B cell (primary cell): Measurements from ENCODE around the gene ALDOA. TPM values are rescaled to one million over a fixed set of nuclear protein-coding genes. Genes with fewer than 3 reads are reported as not detected.

Experiments
- ATAC-seq: fragments of 200-7000 bp; cut with Tn5 transposase; one replicate; pipeline ENCODE4 v1.10.0; 2021; ENCODE audit warnings: low read depth, mild to moderate bottlenecking, moderate number of reproducible peaks, moderate library complexity
- CTCF ChIA-PET: fragments of 350-600 bp; sonication (Branson Sonifier 250); formaldehyde crosslinking; loops from one replicate; lab custom pipeline; 2021; ENCODE audit warnings: antibody characterized with exemption, inconsistent platforms; lab: Charles Lee
- POLR2A ChIA-PET: fragments of 350-600 bp; sonication (Branson Sonifier 250); formaldehyde crosslinking; loops from one replicate; lab custom pipeline; 2021; ENCODE audit warnings: antibody characterized with exemption; lab: Charles Lee
- DNase-seq: peaks from one replicate; pipeline ENCODE4 v3.0.0; 2013
- H2AFZ ChIP-seq: 2 replicates; pipeline ENCODE4 v1.6.1; 2012; ENCODE audit warnings: mild to moderate bottlenecking, low read depth, low read length; ENCODE audit not compliant: insufficient read depth, poor library complexity, severe bottlenecking
- H3K27ac ChIP-seq, 2 donors: 1 replicate in 1 of 2; 2 replicates in 1 of 2; pipeline ENCODE4 v1.5.1; 2012 to 2013; ENCODE audit warnings: low read length in 2 of 2, mild to moderate bottlenecking in 2 of 2, moderate library complexity in 1 of 2
- H3K27me3 ChIP-seq, 4 experiments: fragments of 200-600 bp in 1 of 4; sonication (generic) in 1 of 4; replicated peaks in 1 of 4; 1 replicate in 2 of 4; 2 replicates in 2 of 4; pipeline versions ENCODE4 v1.6.1 to v1.7.0; 2013 to 2016; ENCODE audit warnings: low read length in 3 of 4, mild to moderate bottlenecking in 2 of 4, mixed read lengths in 1 of 4, moderate library complexity in 1 of 4; ENCODE audit not compliant: insufficient read depth in 4 of 4, control insufficient read depth in 3 of 4; ENCODE audit errors: control extremely low read depth in 1 of 4
- H3K36me3 ChIP-seq, 2 experiments: replicated peaks in 1 of 2; 1 replicate in 1 of 2; 2 replicates in 1 of 2; pipeline versions ENCODE4 v1.6.1 to v1.7.1; 2013; ENCODE audit warnings: low read length in 1 of 2; ENCODE audit not compliant: insufficient read depth in 2 of 2, control insufficient read depth in 1 of 2; ENCODE audit errors: control extremely low read depth in 1 of 2, extremely low read depth in 1 of 2
- H3K4me1 ChIP-seq, 2 donors: fragments of 200-600 bp in 1 of 2; sonication (generic) in 1 of 2; 1 replicate in 1 of 2; 2 replicates in 1 of 2; pipeline versions ENCODE4 v1.5.1 to v1.6.1; 2013 to 2017; ENCODE audit warnings: low read length in 2 of 2; ENCODE audit not compliant: control insufficient read depth in 2 of 2, insufficient read depth in 2 of 2
- H3K4me2 ChIP-seq: replicated peaks from 2 replicates; pipeline ENCODE3; 2012; ENCODE audit warnings: mild to moderate bottlenecking, low read depth, low read length; ENCODE audit not compliant: poor library complexity, severe bottlenecking
- H3K4me3 ChIP-seq, 5 experiments: fragments of 200-600 bp in 1 of 5; sonication (generic) in 1 of 5; 1 replicate in 3 of 5; 2 replicates in 2 of 5; pipeline versions ENCODE4 v1.5.1 to v1.7.0; 2011 to 2016; ENCODE audit warnings: low read length in 4 of 5, mild to moderate bottlenecking in 4 of 5, low read depth in 2 of 5, control low read depth in 1 of 5, moderate library complexity in 1 of 5; ENCODE audit not compliant: insufficient read depth in 1 of 5; ENCODE audit errors: control extremely low read depth in 1 of 5, extremely low read depth in 1 of 5
- H3K79me2 ChIP-seq: fragments of 200-600 bp; sonication (generic); one replicate; pipeline ENCODE4 v1.6.0; 2016; ENCODE audit warnings: low read length; ENCODE audit not compliant: control insufficient read depth, insufficient read depth
- H3K9ac ChIP-seq: fragments of 200-600 bp; sonication (generic); 2 replicates; pipeline ENCODE4 v1.6.1; 2017; ENCODE audit warnings: mild to moderate bottlenecking, low read length, moderate library complexity
- H3K9me3 ChIP-seq, 3 donors: one replicate each; pipeline versions ENCODE4 v1.6.1 to v1.7.1; 2013; ENCODE audit warnings: low read length in 2 of 3; ENCODE audit not compliant: control insufficient read depth in 2 of 3, insufficient read depth in 1 of 3; ENCODE audit errors: control extremely low read depth in 1 of 3
- H4K20me1 ChIP-seq: 2 replicates; pipeline ENCODE4 v1.6.0; 2012; ENCODE audit warnings: mild to moderate bottlenecking, low read length; ENCODE audit not compliant: insufficient read depth, control insufficient read depth, poor library complexity, severe bottlenecking
- H3K27ac Mint-ChIP-seq: one replicate; pipeline ENCODE4 v1.8.0; 2021; ENCODE audit warnings: mixed read lengths
- H3K27me3 Mint-ChIP-seq: one replicate; pipeline ENCODE4 v1.8.0; 2021; ENCODE audit warnings: mixed read lengths
- H3K4me1 Mint-ChIP-seq: one replicate; pipeline ENCODE4 v1.8.0; 2021; ENCODE audit warnings: mixed read lengths
- H3K4me3 Mint-ChIP-seq: one replicate; pipeline ENCODE4 v1.8.0; 2021; ENCODE audit warnings: mixed read lengths
- H3K9me3 Mint-ChIP-seq: one replicate; pipeline ENCODE4 v1.8.0; 2022; ENCODE audit warnings: mixed read lengths; ENCODE audit not compliant: insufficient read depth
- EZH2 ChIP-seq: IDR thresholded peaks from 2 replicates; pipeline ENCODE4 v1.6.1; 2012; ENCODE audit warnings: borderline replicate concordance, low read depth, mild to moderate bottlenecking, moderate library complexity, low read length; ENCODE audit not compliant: insufficient read depth, poor library complexity, severe bottlenecking
- WGBS: methylation state at CpG from one replicate; pipeline ENCODE4 v1.1.5; 2013; ENCODE audit warnings: missing lambda C conversion rate; ENCODE audit not compliant: insufficient coverage; 5-methylcytosine and 5-hydroxymethylcytosine counted together
- intact Hi-C: fragments of 100-400 bp; cut with micrococcal nuclease; formaldehyde crosslinking; loops from one replicate; pipeline ENCODE4 v1.10.0; 2022
- polyA plus RNA-seq: library from polyadenylated mRNA; depleted of rRNA; stranded (reverse); fragments of >200 nt; gene quantifications from 2 replicates; pipeline ENCODE4 v1.2.3, GENCODE V29; 2012
- total RNA-seq, 2 donors: library from RNA; stranded (reverse); fragments of 120-200 nt in 1 of 2; gene quantifications; 1 replicate in 1 of 2; 2 replicates in 1 of 2; pipeline versions ENCODE4 v1.2.3 to v1.2.4, GENCODE V29; 2013 to 2022
- TF ChIP-seq, protein P1 (sequence below): fragments of 200-600 bp; IDR thresholded peaks from one replicate; pipeline ENCODE4 v1.8.0; 2022; ENCODE audit warnings: antibody characterized with exemption, mild to moderate bottlenecking

ALDOA gene
- total and polyA plus RNA-seq, 2 donors (not counting 1 experiment from before 2014, with no cell fraction given), result 329 to 343 TPM

DNA sequence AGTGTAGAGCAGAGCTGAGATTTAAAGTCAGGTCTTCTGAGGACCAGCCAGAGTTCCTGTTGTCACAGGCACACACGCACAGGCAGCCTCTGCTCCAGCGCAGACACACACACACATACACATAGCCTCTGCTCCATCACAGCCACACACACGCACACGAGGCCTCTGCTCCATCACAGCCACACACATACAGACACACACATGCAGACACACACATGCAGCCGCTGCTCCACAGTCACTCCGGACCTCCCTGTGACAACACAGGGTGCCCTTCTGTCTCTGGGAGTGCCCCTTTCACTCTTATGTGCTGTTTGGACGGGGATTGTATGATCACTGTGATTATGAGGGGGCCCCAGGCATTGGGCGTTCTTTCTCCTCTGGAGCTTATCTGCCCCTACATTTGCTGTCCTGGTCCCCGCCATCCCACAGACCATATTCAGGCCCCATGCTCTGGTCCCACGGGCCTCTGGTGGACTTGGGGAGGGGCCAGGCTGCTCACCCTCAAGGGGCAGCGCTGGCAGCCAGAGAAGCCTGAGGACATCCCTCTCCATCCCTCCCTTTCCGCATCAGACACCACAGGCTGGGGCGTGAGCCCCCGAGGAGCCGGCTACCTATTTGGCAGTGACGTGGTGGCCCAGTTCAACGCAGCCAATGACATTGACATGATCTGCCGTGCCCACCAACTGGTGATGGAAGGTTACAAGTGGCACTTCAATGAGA is 18.7 kb downstream of the ALDOA start:
- Histone ChIP-seq H3K9ac (no peak overlapping the region), H2AFZ (no peak overlapping the region), H3K36me3 (peaks cover 0 to 57% of the 10 kb centered on the region in 2 experiments), H3K4me3 (no peak overlapping the region), H3K27ac (no peak overlapping the region), H4K20me1 (peaks cover 21% of the 10 kb centered on the region), H3K9me3 (no peaks in the 10 kb centered on the region), H3K27me3 (no peaks in the 10 kb centered on the region), H3K4me1 (no peaks in the 10 kb centered on the region), H3K79me2 (peaks cover 6% of the 10 kb centered on the region), H3K4me2 (no peak overlapping the region)
- Mint-ChIP-seq H3K9me3 (no peaks in the 10 kb centered on the region), H3K27ac (no peak overlapping the region), H3K4me3 (no peak overlapping the region), H3K27me3 (no peaks in the 10 kb centered on the region), H3K4me1 (peaks cover 11% of the 10 kb centered on the region)
- TF ChIP-seq, protein P1, sequence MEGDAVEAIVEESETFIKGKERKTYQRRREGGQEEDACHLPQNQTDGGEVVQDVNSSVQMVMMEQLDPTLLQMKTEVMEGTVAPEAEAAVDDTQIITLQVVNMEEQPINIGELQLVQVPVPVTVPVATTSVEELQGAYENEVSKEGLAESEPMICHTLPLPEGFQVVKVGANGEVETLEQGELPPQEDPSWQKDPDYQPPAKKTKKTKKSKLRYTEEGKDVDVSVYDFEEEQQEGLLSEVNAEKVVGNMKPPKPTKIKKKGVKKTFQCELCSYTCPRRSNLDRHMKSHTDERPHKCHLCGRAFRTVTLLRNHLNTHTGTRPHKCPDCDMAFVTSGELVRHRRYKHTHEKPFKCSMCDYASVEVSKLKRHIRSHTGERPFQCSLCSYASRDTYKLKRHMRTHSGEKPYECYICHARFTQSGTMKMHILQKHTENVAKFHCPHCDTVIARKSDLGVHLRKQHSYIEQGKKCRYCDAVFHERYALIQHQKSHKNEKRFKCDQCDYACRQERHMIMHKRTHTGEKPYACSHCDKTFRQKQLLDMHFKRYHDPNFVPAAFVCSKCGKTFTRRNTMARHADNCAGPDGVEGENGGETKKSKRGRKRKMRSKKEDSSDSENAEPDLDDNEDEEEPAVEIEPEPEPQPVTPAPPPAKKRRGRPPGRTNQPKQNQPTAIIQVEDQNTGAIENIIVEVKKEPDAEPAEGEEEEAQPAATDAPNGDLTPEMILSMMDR, result no peak
- no peak for TF ChIP-seq EZH2
- intact Hi-C loops, result no loop called here
- whole genome bisulfite sequencing, result 97% methylated on average over 16 of the region's 18 CpGs
- POLR2A ChIA-PET, result no interaction called here
- peak; percentile 14 for DNase-seq
- ATAC-seq, result no peak
- CTCF ChIA-PET, result interaction anchor here (0.6 kb wide), 1 partner anchor 265 kb away, joined by 3 read pairs; no protein-coding TSS in a partner anchor

DNA sequence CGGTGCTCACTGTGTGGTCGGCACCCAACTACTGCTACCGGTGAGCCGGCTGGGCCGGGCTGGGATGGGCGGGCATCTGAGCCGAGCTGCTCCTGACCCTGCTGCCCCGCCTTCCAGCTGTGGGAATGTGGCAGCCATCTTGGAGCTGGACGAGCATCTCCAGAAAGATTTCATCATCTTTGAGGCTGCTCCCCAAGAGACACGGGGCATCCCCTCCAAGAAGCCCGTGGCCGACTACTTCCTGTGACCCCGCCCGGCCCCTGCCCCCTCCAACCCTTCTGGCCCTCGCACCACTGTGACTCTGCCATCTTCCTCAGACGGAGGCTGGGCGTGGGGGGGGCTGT is 19.2 kb downstream of the ALDOA start:
- no peak for DNase-seq
- Mint-ChIP-seq H3K9me3 (no peaks in the 10 kb centered on the region), H3K4me1 (peaks cover 10% of the 10 kb centered on the region), H3K4me3 (no peak overlapping the region), H3K27ac (no peak overlapping the region), H3K27me3 (no peaks in the 10 kb centered on the region)
- no peak for ATAC-seq
- WGBS, result 89% methylated on average over 17 of the region's 17 CpGs
- Histone ChIP-seq H3K27ac (no peak overlapping the region), H3K4me3 (no peak overlapping the region), H3K27me3 (no peaks in the 10 kb centered on the region), H3K36me3 (peaks cover 0 to 51% of the 10 kb centered on the region in 2 experiments), H2AFZ (no peak overlapping the region), H3K4me1 (no peaks in the 10 kb centered on the region), H3K4me2 (no peak overlapping the region), H4K20me1 (peaks cover 15% of the 10 kb centered on the region), H3K79me2 (peaks cover 3% of the 10 kb centered on the region), H3K9me3 (no peaks in the 10 kb centered on the region), H3K9ac (no peak overlapping the region)
- TF ChIP-seq, protein P1, result no peak
- no peak for TF ChIP-seq EZH2
- CTCF ChIA-PET, result interaction anchor here (0.6 kb wide), 1 partner anchor 265 kb away, joined by 3 read pairs; no protein-coding TSS in a partner anchor
- POLR2A ChIA-PET, result no interaction called here
- intact Hi-C loops, result no loop called here
